B cell (primary cell): Measurements from ENCODE around the gene ERVFRD-1. TPM values are rescaled to one million over a fixed set of nuclear protein-coding genes. Genes with fewer than 3 reads are reported as not detected.

Source experiments
- ATAC-seq: fragments of 200-7000 bp; cut with Tn5 transposase; one replicate; pipeline ENCODE4 v1.10.0; 2021; ENCODE audit warnings: low read depth, mild to moderate bottlenecking, moderate number of reproducible peaks, moderate library complexity
- CTCF ChIA-PET: fragments of 350-600 bp; sonication (Branson Sonifier 250); formaldehyde crosslinking; loops from one replicate; lab custom pipeline; 2021; ENCODE audit warnings: antibody characterized with exemption, inconsistent platforms; lab: Charles Lee
- POLR2A ChIA-PET: fragments of 350-600 bp; sonication (Branson Sonifier 250); formaldehyde crosslinking; loops from one replicate; lab custom pipeline; 2021; ENCODE audit warnings: antibody characterized with exemption; lab: Charles Lee
- DNase-seq: peaks from one replicate; pipeline ENCODE4 v3.0.0; 2013
- H2AFZ ChIP-seq: 2 replicates; pipeline ENCODE4 v1.6.1; 2012; ENCODE audit warnings: mild to moderate bottlenecking, low read depth, low read length; ENCODE audit not compliant: insufficient read depth, poor library complexity, severe bottlenecking
- H3K27ac ChIP-seq, 2 donors: 1 replicate in 1 of 2; 2 replicates in 1 of 2; pipeline ENCODE4 v1.5.1; 2012 to 2013; ENCODE audit warnings: low read length in 2 of 2, mild to moderate bottlenecking in 2 of 2, moderate library complexity in 1 of 2
- H3K27me3 ChIP-seq, 4 experiments: fragments of 200-600 bp in 1 of 4; sonication (generic) in 1 of 4; replicated peaks in 1 of 4; 1 replicate in 2 of 4; 2 replicates in 2 of 4; pipeline versions ENCODE4 v1.6.1 to v1.7.0; 2013 to 2016; ENCODE audit warnings: low read length in 3 of 4, mild to moderate bottlenecking in 2 of 4, mixed read lengths in 1 of 4, moderate library complexity in 1 of 4; ENCODE audit not compliant: insufficient read depth in 4 of 4, control insufficient read depth in 3 of 4; ENCODE audit errors: control extremely low read depth in 1 of 4
- H3K36me3 ChIP-seq, 2 experiments: replicated peaks in 1 of 2; 1 replicate in 1 of 2; 2 replicates in 1 of 2; pipeline versions ENCODE4 v1.6.1 to v1.7.1; 2013; ENCODE audit warnings: low read length in 1 of 2; ENCODE audit not compliant: insufficient read depth in 2 of 2, control insufficient read depth in 1 of 2; ENCODE audit errors: control extremely low read depth in 1 of 2, extremely low read depth in 1 of 2
- H3K4me1 ChIP-seq, 2 donors: fragments of 200-600 bp in 1 of 2; sonication (generic) in 1 of 2; 1 replicate in 1 of 2; 2 replicates in 1 of 2; pipeline versions ENCODE4 v1.5.1 to v1.6.1; 2013 to 2017; ENCODE audit warnings: low read length in 2 of 2; ENCODE audit not compliant: control insufficient read depth in 2 of 2, insufficient read depth in 2 of 2
- H3K4me2 ChIP-seq: replicated peaks from 2 replicates; pipeline ENCODE3; 2012; ENCODE audit warnings: mild to moderate bottlenecking, low read depth, low read length; ENCODE audit not compliant: poor library complexity, severe bottlenecking
- H3K4me3 ChIP-seq, 5 experiments: fragments of 200-600 bp in 1 of 5; sonication (generic) in 1 of 5; 1 replicate in 3 of 5; 2 replicates in 2 of 5; pipeline versions ENCODE4 v1.5.1 to v1.7.0; 2011 to 2016; ENCODE audit warnings: low read length in 4 of 5, mild to moderate bottlenecking in 4 of 5, low read depth in 2 of 5, control low read depth in 1 of 5, moderate library complexity in 1 of 5; ENCODE audit not compliant: insufficient read depth in 1 of 5; ENCODE audit errors: control extremely low read depth in 1 of 5, extremely low read depth in 1 of 5
- H3K79me2 ChIP-seq: fragments of 200-600 bp; sonication (generic); one replicate; pipeline ENCODE4 v1.6.0; 2016; ENCODE audit warnings: low read length; ENCODE audit not compliant: control insufficient read depth, insufficient read depth
- H3K9ac ChIP-seq: fragments of 200-600 bp; sonication (generic); 2 replicates; pipeline ENCODE4 v1.6.1; 2017; ENCODE audit warnings: mild to moderate bottlenecking, low read length, moderate library complexity
- H3K9me3 ChIP-seq, 3 donors: one replicate each; pipeline versions ENCODE4 v1.6.1 to v1.7.1; 2013; ENCODE audit warnings: low read length in 2 of 3; ENCODE audit not compliant: control insufficient read depth in 2 of 3, insufficient read depth in 1 of 3; ENCODE audit errors: control extremely low read depth in 1 of 3
- H4K20me1 ChIP-seq: 2 replicates; pipeline ENCODE4 v1.6.0; 2012; ENCODE audit warnings: mild to moderate bottlenecking, low read length; ENCODE audit not compliant: insufficient read depth, control insufficient read depth, poor library complexity, severe bottlenecking
- H3K27ac Mint-ChIP-seq: one replicate; pipeline ENCODE4 v1.8.0; 2021; ENCODE audit warnings: mixed read lengths
- H3K27me3 Mint-ChIP-seq: one replicate; pipeline ENCODE4 v1.8.0; 2021; ENCODE audit warnings: mixed read lengths
- H3K4me1 Mint-ChIP-seq: one replicate; pipeline ENCODE4 v1.8.0; 2021; ENCODE audit warnings: mixed read lengths
- H3K4me3 Mint-ChIP-seq: one replicate; pipeline ENCODE4 v1.8.0; 2021; ENCODE audit warnings: mixed read lengths
- H3K9me3 Mint-ChIP-seq: one replicate; pipeline ENCODE4 v1.8.0; 2022; ENCODE audit warnings: mixed read lengths; ENCODE audit not compliant: insufficient read depth
- EZH2 ChIP-seq: IDR thresholded peaks from 2 replicates; pipeline ENCODE4 v1.6.1; 2012; ENCODE audit warnings: borderline replicate concordance, low read depth, mild to moderate bottlenecking, moderate library complexity, low read length; ENCODE audit not compliant: insufficient read depth, poor library complexity, severe bottlenecking
- WGBS: methylation state at CpG from one replicate; pipeline ENCODE4 v1.1.5; 2013; ENCODE audit warnings: missing lambda C conversion rate; ENCODE audit not compliant: insufficient coverage; 5-methylcytosine and 5-hydroxymethylcytosine counted together
- intact Hi-C: fragments of 100-400 bp; cut with micrococcal nuclease; formaldehyde crosslinking; loops from one replicate; pipeline ENCODE4 v1.10.0; 2022
- polyA plus RNA-seq: library from polyadenylated mRNA; depleted of rRNA; stranded (reverse); fragments of >200 nt; gene quantifications from 2 replicates; pipeline ENCODE4 v1.2.3, GENCODE V29; 2012
- small RNA-seq: library from RNA; depleted of rRNA; stranded (forward); fragments of <200 nt; gene quantifications from one replicate; pipeline ENCODE3, GENCODE V24; 2012; ENCODE audit warnings: low replicate concordance, low read depth; ENCODE audit not compliant: insufficient read length
- total RNA-seq, 2 donors: library from RNA; stranded (reverse); fragments of 120-200 nt in 1 of 2; gene quantifications; 1 replicate in 1 of 2; 2 replicates in 1 of 2; pipeline versions ENCODE4 v1.2.3 to v1.2.4, GENCODE V29; 2013 to 2022
- TF ChIP-seq, protein P1 (sequence below): fragments of 200-600 bp; IDR thresholded peaks from one replicate; pipeline ENCODE4 v1.8.0; 2022; ENCODE audit warnings: antibody characterized with exemption, mild to moderate bottlenecking

Gene ERVFRD-1
- total and polyA plus RNA-seq, 2 donors (not counting 1 experiment from before 2014, with no cell fraction given) = not detected

DNA sequence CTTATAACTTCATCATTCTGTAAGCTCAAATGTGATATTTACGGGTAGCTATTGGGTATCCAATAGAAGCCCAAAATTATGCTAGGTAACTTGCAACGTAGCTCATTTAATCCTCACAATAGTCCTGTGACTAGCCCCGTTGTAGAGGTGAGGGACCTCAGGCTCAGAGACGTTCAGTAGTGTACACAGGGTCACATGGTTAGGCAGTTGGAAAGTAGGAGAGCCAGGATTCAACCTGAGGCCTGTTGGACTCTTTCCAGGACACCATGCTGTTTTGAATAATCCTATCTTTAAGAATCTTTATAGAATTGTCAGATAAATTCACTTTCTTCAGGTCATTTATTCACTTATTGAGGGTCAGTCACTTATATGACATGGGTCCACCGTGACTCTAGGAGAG lies 58.2 kb downstream of the ERVFRD-1 start:
- Mint-ChIP-seq H3K27me3 (peaks cover 37% of the 10 kb centered on the region), H3K4me1 (no peaks in the 10 kb centered on the region), H3K9me3 (no peaks in the 10 kb centered on the region), H3K27ac (no peak overlapping the region), H3K4me3 (no peak overlapping the region)
- 100% methylated on average over 2 of the region's 5 CpGs for WGBS
- H3K27me3 ChIP-seq = peaks cover 0 to 13% (median 5%) of the 10 kb centered on the region in 4 experiments
- H3K27ac ChIP-seq = no peak overlapping the region
- no peaks in the 10 kb centered on the region for H4K20me1 ChIP-seq
- TF ChIP-seq, protein P1, sequence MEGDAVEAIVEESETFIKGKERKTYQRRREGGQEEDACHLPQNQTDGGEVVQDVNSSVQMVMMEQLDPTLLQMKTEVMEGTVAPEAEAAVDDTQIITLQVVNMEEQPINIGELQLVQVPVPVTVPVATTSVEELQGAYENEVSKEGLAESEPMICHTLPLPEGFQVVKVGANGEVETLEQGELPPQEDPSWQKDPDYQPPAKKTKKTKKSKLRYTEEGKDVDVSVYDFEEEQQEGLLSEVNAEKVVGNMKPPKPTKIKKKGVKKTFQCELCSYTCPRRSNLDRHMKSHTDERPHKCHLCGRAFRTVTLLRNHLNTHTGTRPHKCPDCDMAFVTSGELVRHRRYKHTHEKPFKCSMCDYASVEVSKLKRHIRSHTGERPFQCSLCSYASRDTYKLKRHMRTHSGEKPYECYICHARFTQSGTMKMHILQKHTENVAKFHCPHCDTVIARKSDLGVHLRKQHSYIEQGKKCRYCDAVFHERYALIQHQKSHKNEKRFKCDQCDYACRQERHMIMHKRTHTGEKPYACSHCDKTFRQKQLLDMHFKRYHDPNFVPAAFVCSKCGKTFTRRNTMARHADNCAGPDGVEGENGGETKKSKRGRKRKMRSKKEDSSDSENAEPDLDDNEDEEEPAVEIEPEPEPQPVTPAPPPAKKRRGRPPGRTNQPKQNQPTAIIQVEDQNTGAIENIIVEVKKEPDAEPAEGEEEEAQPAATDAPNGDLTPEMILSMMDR = no peak
- no peak for TF ChIP-seq EZH2
- no peak for ATAC-seq
- no peaks in the 10 kb centered on the region for H3K9me3 ChIP-seq
- ChIA-PET POLR2A (no interaction called here), CTCF (no interaction called here)
- intact Hi-C loops = no loop called here
- no peaks in the 10 kb centered on the region for H3K4me1 ChIP-seq
- H3K4me2 ChIP-seq = no peak overlapping the region
- no peaks in the 10 kb centered on the region for H3K79me2 ChIP-seq
- H3K36me3 ChIP-seq = no peaks in the 10 kb centered on the region
- no peak overlapping the region for H3K4me3 ChIP-seq
- H2AFZ ChIP-seq = no peak overlapping the region
- H3K9ac ChIP-seq = no peak overlapping the region
- DNase-seq = no peak

Small RNAs within 50 kb of the gene (small RNA-seq; reads per million reads assigned to genes)
- gene AL136139.1 = not detected

Other genes with a start within 250 kb of the ERVFRD-1 start
- not detected in 2 replicates for gene GCM2, start 229.7 kb downstream of the ERVFRD-1 start, total RNA-seq
- gene GCM2, start 229.7 kb downstream of the ERVFRD-1 start, polyA plus RNA-seq = not detected in 2 replicates
- not detected in 2 replicates for gene SYCP2L, start 224.7 kb downstream of the ERVFRD-1 start, total RNA-seq
- 0.06 and 0.19 TPM in 2 replicates for gene SYCP2L, start 224.7 kb downstream of the ERVFRD-1 start, polyA plus RNA-seq
- gene ELOVL2, start 67.4 kb downstream of the ERVFRD-1 start, total RNA-seq = not detected in 2 replicates
- not detected in 2 replicates for gene ELOVL2, start 67.4 kb downstream of the ERVFRD-1 start, polyA plus RNA-seq
- 5.5 and 7.0 TPM in 2 replicates for gene SMIM13, start 17.9 kb downstream of the ERVFRD-1 start, total RNA-seq
- 1.9 and 2.1 TPM in 2 replicates for gene SMIM13, start 17.9 kb downstream of the ERVFRD-1 start, polyA plus RNA-seq
- gene NEDD9, start 120.9 kb upstream of the ERVFRD-1 start, total RNA-seq = 46.2 and 50.9 TPM in 2 replicates
- gene NEDD9, start 120.9 kb upstream of the ERVFRD-1 start, polyA plus RNA-seq = 38.9 and 56.2 TPM in 2 replicates